H9 (cell line): Measurements from ENCODE around the gene WDHD1. TPM values are rescaled to one million over a fixed set of nuclear protein-coding genes. Genes with fewer than 3 reads are reported as not detected.
A peak's percentile ranks its signal among the peaks of the same experiment; 100 is the strongest.

Source experiments
- DNase-seq: peaks from one replicate; pipeline ENCODE4 v3.0.0-alpha.2; 2017
- H2AFZ ChIP-seq: one replicate; pipeline ENCODE4 v1.6.1; 2013; ENCODE audit warnings: mild to moderate bottlenecking, low read length, control low read depth, moderate library complexity
- H2AK5ac ChIP-seq: 2 replicates; pipeline ENCODE4 v1.6.1; 2013; ENCODE audit warnings: low read length, control low read depth, mixed read lengths; ENCODE audit not compliant: insufficient read length
- H2BK120ac ChIP-seq: one replicate; pipeline ENCODE4 v1.6.1; 2013; ENCODE audit warnings: low read depth, mild to moderate bottlenecking, low read length, control low read depth, inconsistent platforms; ENCODE audit not compliant: poor library complexity, severe bottlenecking
- H2BK12ac ChIP-seq: 2 replicates; pipeline ENCODE4 v1.6.1; 2013; ENCODE audit warnings: low read length, control low read depth, mixed read lengths, low read depth; ENCODE audit not compliant: insufficient read length
- H2BK15ac ChIP-seq: 2 replicates; pipeline ENCODE4 v1.6.1; 2013; ENCODE audit warnings: low read depth, low read length, control low read depth
- H2BK20ac ChIP-seq: one replicate; pipeline ENCODE4 v1.6.1; 2013; ENCODE audit warnings: low read depth, mild to moderate bottlenecking, low read length, control low read depth, inconsistent platforms; ENCODE audit not compliant: poor library complexity, severe bottlenecking
- H2BK5ac ChIP-seq: 2 replicates; pipeline ENCODE4 v1.6.1; 2013; ENCODE audit warnings: low read length, control low read depth, mixed read lengths; ENCODE audit not compliant: insufficient read length
- H3K14ac ChIP-seq: 2 replicates; pipeline ENCODE4 v1.6.1; 2013; ENCODE audit warnings: low read length, control low read depth; ENCODE audit not compliant: insufficient read depth
- H3K18ac ChIP-seq: 2 replicates; pipeline ENCODE4 v1.6.1; 2013; ENCODE audit warnings: low read depth, mild to moderate bottlenecking, mixed read lengths, low read length, control low read depth; ENCODE audit not compliant: insufficient read length
- H3K23ac ChIP-seq: 2 replicates; pipeline ENCODE4 v1.6.1; 2013; ENCODE audit warnings: low read length, control low read depth, mixed read lengths, low read depth; ENCODE audit not compliant: insufficient read length
- H3K23me2 ChIP-seq: 2 replicates; pipeline ENCODE4 v1.6.1; 2013; ENCODE audit warnings: low read depth, mild to moderate bottlenecking, mixed read lengths, low read length, control low read depth; ENCODE audit not compliant: insufficient read length, poor library complexity, severe bottlenecking
- H3K27ac ChIP-seq: 2 replicates; pipeline ENCODE4 v1.5.1; 2013; ENCODE audit warnings: low read length, control low read depth, mixed read lengths, low read depth; ENCODE audit not compliant: insufficient read length
- H3K27me3 ChIP-seq: 2 replicates; pipeline ENCODE4 v1.6.1; 2013; ENCODE audit warnings: low read length, control low read depth, inconsistent platforms; ENCODE audit not compliant: insufficient read depth
- H3K4ac ChIP-seq: 2 replicates; pipeline ENCODE4 v1.6.1; 2013; ENCODE audit warnings: low read depth, mild to moderate bottlenecking, control low read depth, inconsistent platforms, low read length, moderate library complexity
- H3K4me1 ChIP-seq: 2 replicates; pipeline ENCODE4 v1.6.1; 2013; ENCODE audit warnings: low read length, control low read depth, inconsistent platforms; ENCODE audit not compliant: insufficient read depth
- H3K4me2 ChIP-seq: 2 replicates; pipeline ENCODE4 v1.6.1; 2013; ENCODE audit warnings: low read length, control low read depth, mixed read lengths; ENCODE audit not compliant: insufficient read length, insufficient read depth
- H3K56ac ChIP-seq: 2 replicates; pipeline ENCODE4 v1.6.1; 2013; ENCODE audit warnings: low read depth, mild to moderate bottlenecking, mixed read lengths, low read length, control low read depth; ENCODE audit not compliant: insufficient read length
- H3K79me1 ChIP-seq: 2 replicates; pipeline ENCODE4 v1.6.1; 2013; ENCODE audit warnings: low read depth, mild to moderate bottlenecking, moderate library complexity, low read length, control low read depth, inconsistent platforms; ENCODE audit not compliant: insufficient read depth, poor library complexity, severe bottlenecking
- H3K79me2 ChIP-seq: 2 replicates; pipeline ENCODE4 v1.6.1; 2013; ENCODE audit warnings: low read length, control low read depth, inconsistent platforms; ENCODE audit not compliant: insufficient read depth
- H3K9ac ChIP-seq: 2 replicates; pipeline ENCODE4 v1.6.1; 2013; ENCODE audit warnings: low read length, control low read depth, mixed read lengths; ENCODE audit not compliant: insufficient read length; ENCODE audit errors: extremely low read depth
- H3K9me3 ChIP-seq: one replicate; pipeline ENCODE4 v1.6.1; 2013; ENCODE audit warnings: low read depth, low read length, inconsistent platforms; ENCODE audit not compliant: control insufficient read depth
- H3T11ph ChIP-seq: one replicate; pipeline ENCODE4 v1.6.1; 2013; ENCODE audit warnings: mild to moderate bottlenecking, low read length, control low read depth, inconsistent platforms
- H4K20me1 ChIP-seq: one replicate; pipeline ENCODE4 v1.6.1; 2013; ENCODE audit not compliant: control insufficient read depth, insufficient read length, insufficient read depth
- H4K5ac ChIP-seq: 2 replicates; pipeline ENCODE4 v1.6.1; 2013; ENCODE audit warnings: low read depth, mild to moderate bottlenecking, mixed read lengths, low read length, control low read depth; ENCODE audit not compliant: insufficient read length
- H4K8ac ChIP-seq: replicated peaks from 2 replicates; pipeline ENCODE4 v1.6.1; 2013; ENCODE audit warnings: low read length, control low read depth, mixed read lengths, low read depth; ENCODE audit not compliant: insufficient read length
- H4K91ac ChIP-seq: 2 replicates; pipeline ENCODE4 v1.6.1; 2013; ENCODE audit warnings: low read depth, mild to moderate bottlenecking, moderate library complexity, mixed read lengths, low read length, control low read depth; ENCODE audit not compliant: insufficient read length
- H3K27ac Mint-ChIP-seq, 3 experiments: 2 replicates in 2 of 3; 3 replicates in 1 of 3; pipeline ENCODE4 v1.8.0; 2020 to 2021; ENCODE audit warnings: mixed read lengths in 3 of 3, mild to moderate bottlenecking in 1 of 3, moderate library complexity in 1 of 3
- H3K27me3 Mint-ChIP-seq: 2 replicates; pipeline ENCODE4 v1.8.0; 2021; ENCODE audit warnings: low read depth, mild to moderate bottlenecking, moderate library complexity, mixed read lengths
- H3K36me3 Mint-ChIP-seq, 3 experiments: 2 replicates in 2 of 3; 3 replicates in 1 of 3; pipeline ENCODE4 v1.8.0; 2020 to 2021; ENCODE audit warnings: low read depth in 3 of 3, mixed read lengths in 3 of 3; ENCODE audit not compliant: insufficient read depth in 1 of 3
- H3K4me1 Mint-ChIP-seq, 2 experiments: 2 replicates each; pipeline ENCODE4 v1.8.0; 2020; ENCODE audit warnings: mixed read lengths in 2 of 2
- H3K4me3 Mint-ChIP-seq, 2 experiments: 2 replicates in 1 of 2; 3 replicates in 1 of 2; pipeline ENCODE4 v1.8.0; 2020 to 2021; ENCODE audit warnings: mild to moderate bottlenecking in 2 of 2, mixed read lengths in 2 of 2, moderate library complexity in 1 of 2
- H3K9me3 Mint-ChIP-seq, 2 experiments: 2 replicates in 1 of 2; 3 replicates in 1 of 2; pipeline ENCODE4 v1.8.0; 2020; ENCODE audit warnings: mild to moderate bottlenecking in 2 of 2, mixed read lengths in 2 of 2, moderate library complexity in 1 of 2
- WGBS: extraction: QIAGEN DNeasy Blood & Tissue Kit; methylation state at CpG from one replicate; pipeline ENCODE4 v1.1.7; 2013; ENCODE audit warnings: missing lambda C conversion rate, low lambda C conversion rate, mixed read lengths; ENCODE audit not compliant: insufficient read length; ENCODE audit errors: extremely low coverage; 5-methylcytosine and 5-hydroxymethylcytosine counted together
- total RNA-seq: library from RNA; stranded (reverse); gene quantifications from 2 replicates; pipeline ENCODE4 v1.2.1, GENCODE V29; 2021
- TF ChIP-seq, protein P1 (sequence below): fragments of 200-600 bp; sonication (generic); conservative IDR thresholded peaks from 3 replicates; pipeline ENCODE4 v1.8.0; 2021; ENCODE audit warnings: antibody characterized with exemption, mild to moderate bottlenecking

Gene WDHD1
- total RNA-seq, 1 experiment from 2014 or later = 93.7 TPM

DNA sequence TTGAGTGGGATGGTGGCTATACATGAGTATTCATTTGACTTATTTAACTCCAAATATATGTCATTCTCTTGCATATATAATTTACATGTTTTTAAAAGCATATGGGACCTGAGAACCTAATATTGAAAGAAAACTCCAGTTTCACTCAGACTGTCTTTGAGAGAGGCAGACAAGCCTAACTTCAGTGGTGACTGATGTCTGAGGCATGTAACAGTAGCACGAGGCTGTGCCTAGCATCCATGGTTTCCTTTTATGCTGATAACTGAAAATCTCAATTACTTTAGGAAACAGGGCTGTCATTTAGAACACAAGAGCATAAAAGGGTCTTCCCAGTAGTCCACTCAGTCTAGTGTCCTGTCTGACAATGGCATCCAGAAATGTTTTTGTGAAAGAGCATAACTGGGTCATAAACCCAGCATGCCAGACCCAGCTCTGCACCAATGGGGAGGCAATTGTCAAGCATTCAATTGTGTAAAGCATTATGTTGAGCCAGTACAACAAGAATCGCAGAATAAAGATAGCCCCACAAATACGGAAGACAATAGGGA is 48.8 kb upstream of the WDHD1 start:
- Histone ChIP-seq H4K5ac (no peak overlapping the region), H3K56ac (no peak overlapping the region), H2BK120ac (no peak overlapping the region), H2BK20ac (no peak overlapping the region), H3K9me3 (no peaks in the 10 kb centered on the region), H3T11ph (no peak overlapping the region), H3K79me2 (no peaks in the 10 kb centered on the region), H3K14ac (no peak overlapping the region), H4K8ac (no peak overlapping the region), H3K9ac (no peak overlapping the region), H2BK15ac (no peak overlapping the region), H3K23me2 (no peaks in the 10 kb centered on the region), H3K18ac (no peak overlapping the region), H3K4me1 (no peaks in the 10 kb centered on the region; the same call in 1 of the 2 replicates), H3K4ac (no peak overlapping the region), H2BK12ac (no peak overlapping the region), H4K91ac (no peak overlapping the region), H2AK5ac (no peak overlapping the region), H3K27ac (no peak overlapping the region), H3K23ac (no peak overlapping the region), H3K79me1 (no peaks in the 10 kb centered on the region), H3K27me3 (no peaks in the 10 kb centered on the region), H4K20me1 (no peaks in the 10 kb centered on the region), H3K4me2 (no peak overlapping the region), H2BK5ac (no peak overlapping the region), H2AFZ (no peak overlapping the region)
- no peak for DNase-seq
- TF ChIP-seq, protein P1, sequence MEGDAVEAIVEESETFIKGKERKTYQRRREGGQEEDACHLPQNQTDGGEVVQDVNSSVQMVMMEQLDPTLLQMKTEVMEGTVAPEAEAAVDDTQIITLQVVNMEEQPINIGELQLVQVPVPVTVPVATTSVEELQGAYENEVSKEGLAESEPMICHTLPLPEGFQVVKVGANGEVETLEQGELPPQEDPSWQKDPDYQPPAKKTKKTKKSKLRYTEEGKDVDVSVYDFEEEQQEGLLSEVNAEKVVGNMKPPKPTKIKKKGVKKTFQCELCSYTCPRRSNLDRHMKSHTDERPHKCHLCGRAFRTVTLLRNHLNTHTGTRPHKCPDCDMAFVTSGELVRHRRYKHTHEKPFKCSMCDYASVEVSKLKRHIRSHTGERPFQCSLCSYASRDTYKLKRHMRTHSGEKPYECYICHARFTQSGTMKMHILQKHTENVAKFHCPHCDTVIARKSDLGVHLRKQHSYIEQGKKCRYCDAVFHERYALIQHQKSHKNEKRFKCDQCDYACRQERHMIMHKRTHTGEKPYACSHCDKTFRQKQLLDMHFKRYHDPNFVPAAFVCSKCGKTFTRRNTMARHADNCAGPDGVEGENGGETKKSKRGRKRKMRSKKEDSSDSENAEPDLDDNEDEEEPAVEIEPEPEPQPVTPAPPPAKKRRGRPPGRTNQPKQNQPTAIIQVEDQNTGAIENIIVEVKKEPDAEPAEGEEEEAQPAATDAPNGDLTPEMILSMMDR = no peak
- Mint-ChIP-seq H3K27me3 (no peaks in the 10 kb centered on the region), H3K9me3 (no peaks in the 10 kb centered on the region), H3K4me1 (peaks cover 12 to 13% of the 10 kb centered on the region in 2 experiments), H3K4me3 (no peak overlapping the region), H3K36me3 (no peaks in the 10 kb centered on the region), H3K27ac (peak overlapping the region in 1 of 3 experiments; percentile 4; a peak in 2 of 7 replicates)
- no CpG with 5 or more reads among the region's 3 CpGs for WGBS
